ENCODE measurements around the gene SGTB.
"Not testable (repeated sequence)": the region's sequence is repeated elsewhere in the genome, so short reads cannot be mapped to it uniquely, and the experiment has no call there.

The SGTB gene

GRCh38 chr5:65682148-65682547 lies 39.8 kb downstream of the SGTB start:
- DNase-seq, result no peak
- Histone ChIP-seq H3K9ac (ENCODE audit: low read length) (no peak overlapping the region), H3K4me3 (ENCODE audit: low read length) (no peak overlapping the region), H3K4me2 (ENCODE audit: low read depth, low read length) (no peak overlapping the region), H3K79me2 (ENCODE audit: low read length) (no peaks in the 10 kb centered on the region), H3K4me1 (ENCODE audit: low read length) (no peaks in the 10 kb centered on the region), H3K9me2 (replicated peaks; ENCODE audit: insufficient read depth, low read length) (no peaks in the 10 kb centered on the region), H3K27ac (ENCODE audit: low read length) (no peak overlapping the region), H2AFZ (ENCODE audit: low read length) (no peak overlapping the region), H3F3A (ENCODE audit: insufficient read depth, low read length) (no peaks in the 10 kb centered on the region), H3K9me3 (replicated peaks; ENCODE audit: insufficient read depth, low read length) (no peaks in the 10 kb centered on the region), H4K20me1 (ENCODE audit: insufficient read depth, low read length) (no peaks in the 10 kb centered on the region), H3K36me3 (replicated peaks; ENCODE audit: insufficient read depth, low read length) (no peaks in the 10 kb centered on the region), H3K27me3 (replicated peaks; ENCODE audit: insufficient read depth, low read length) (no peaks in the 10 kb centered on the region)
- TF ChIP-seq EZH2 (optimal IDR thresholded peaks at IDR 0.05; ENCODE audit: low read depth, low read length) (no peak), EZH2phosphoT487 (IDR thresholded peaks at IDR 0.05; ENCODE audit: low read length) (no peak), CTCF (IDR thresholded peaks at IDR 0.05; ENCODE audit: low read length) (no peak)

GRCh38 chr5:65676056-65676455 lies 45.9 kb downstream of the SGTB start:
- H3K4me2 ChIP-seq (ENCODE audit: low read depth, low read length); H3K9me3 ChIP-seq (replicated peaks; ENCODE audit: insufficient read depth, low read length); H3K27me3 ChIP-seq (replicated peaks; ENCODE audit: insufficient read depth, low read length); H3K4me3 ChIP-seq (ENCODE audit: low read length); H3K79me2 ChIP-seq (ENCODE audit: low read length); H2AFZ ChIP-seq (ENCODE audit: low read length); H3K9me2 ChIP-seq (replicated peaks; ENCODE audit: insufficient read depth, low read length); H3K4me1 ChIP-seq (ENCODE audit: low read length); H4K20me1 ChIP-seq (ENCODE audit: insufficient read depth, low read length); H3K9ac ChIP-seq (ENCODE audit: low read length); H3F3A ChIP-seq (ENCODE audit: insufficient read depth, low read length); H3K36me3 ChIP-seq (replicated peaks; ENCODE audit: insufficient read depth, low read length); DNase-seq; H3K27ac ChIP-seq (ENCODE audit: low read length): not testable (repeated sequence)

- H3K4me3 ChIP-seq (ENCODE audit: low read length), result no peak overlapping the region
- DNase-seq, result no peak
These were observed 47.2 kb downstream of the SGTB start for GRCh38 chr5:65674749-65675148.

GRCh38 chr5:65672796-65673195 lies 49.1 kb downstream of the SGTB start:
- no peaks in the 10 kb centered on the region for H4K20me1 ChIP-seq (ENCODE audit: insufficient read depth, low read length)
- H3K79me2 ChIP-seq (ENCODE audit: low read length), result no peaks in the 10 kb centered on the region
- TF ChIP-seq EZH2 (optimal IDR thresholded peaks at IDR 0.05; ENCODE audit: low read depth, low read length) (no peak), EZH2phosphoT487 (IDR thresholded peaks at IDR 0.05; ENCODE audit: low read length) (no peak), CTCF (IDR thresholded peaks at IDR 0.05; ENCODE audit: low read length) (no peak)
- H3K9ac ChIP-seq (ENCODE audit: low read length), result no peak overlapping the region
- no peaks in the 10 kb centered on the region for H3K27me3 ChIP-seq (replicated peaks; ENCODE audit: insufficient read depth, low read length)
- H3F3A ChIP-seq (ENCODE audit: insufficient read depth, low read length), result no peaks in the 10 kb centered on the region
- DNase-seq, result no peak
- no peaks in the 10 kb centered on the region for H3K9me3 ChIP-seq (replicated peaks; ENCODE audit: insufficient read depth, low read length)
- H3K36me3 ChIP-seq (replicated peaks; ENCODE audit: insufficient read depth, low read length), result no peaks in the 10 kb centered on the region
- H3K4me2 ChIP-seq (ENCODE audit: low read depth, low read length), result no peak overlapping the region
- no peak overlapping the region for H2AFZ ChIP-seq (ENCODE audit: low read length)
- no peaks in the 10 kb centered on the region for H3K4me1 ChIP-seq (ENCODE audit: low read length)
- H3K4me3 ChIP-seq (ENCODE audit: low read length), result no peak overlapping the region
- H3K9me2 ChIP-seq (replicated peaks; ENCODE audit: insufficient read depth, low read length), result no peaks in the 10 kb centered on the region
- no peak overlapping the region for H3K27ac ChIP-seq (ENCODE audit: low read length)

More at GRCh38 chr5:65674749-65675148, 47.2 kb downstream of the SGTB start:
- H3K27ac ChIP-seq (ENCODE audit: low read length), result no peak overlapping the region
- no peak overlapping the region for H3K9ac ChIP-seq (ENCODE audit: low read length)
- no peaks in the 10 kb centered on the region for H3F3A ChIP-seq (ENCODE audit: insufficient read depth, low read length)
- no peak overlapping the region for H2AFZ ChIP-seq (ENCODE audit: low read length)
- TF ChIP-seq EZH2 (optimal IDR thresholded peaks at IDR 0.05; ENCODE audit: low read depth, low read length) (no peak), EZH2phosphoT487 (IDR thresholded peaks at IDR 0.05; ENCODE audit: low read length) (no peak), CTCF (IDR thresholded peaks at IDR 0.05; ENCODE audit: low read length) (no peak)
- no peaks in the 10 kb centered on the region for H3K9me3 ChIP-seq (replicated peaks; ENCODE audit: insufficient read depth, low read length)
- H3K27me3 ChIP-seq (replicated peaks; ENCODE audit: insufficient read depth, low read length), result no peaks in the 10 kb centered on the region
- H4K20me1 ChIP-seq (ENCODE audit: insufficient read depth, low read length), result no peaks in the 10 kb centered on the region
- no peaks in the 10 kb centered on the region for H3K4me1 ChIP-seq (ENCODE audit: low read length)
- no peaks in the 10 kb centered on the region for H3K79me2 ChIP-seq (ENCODE audit: low read length)
- H3K4me2 ChIP-seq (ENCODE audit: low read depth, low read length), result no peak overlapping the region
- no peaks in the 10 kb centered on the region for H3K36me3 ChIP-seq (replicated peaks; ENCODE audit: insufficient read depth, low read length)
- no peaks in the 10 kb centered on the region for H3K9me2 ChIP-seq (replicated peaks; ENCODE audit: insufficient read depth, low read length)
